Esophagus squamous epithelium (tissue), 5 donors: Measurements from ENCODE around the gene ALPL. TPM values are rescaled to one million over a fixed set of nuclear protein-coding genes. Genes with fewer than 3 reads are reported as not detected.

Source experiments
- DNase-seq: peaks from one replicate; lab custom pipeline; 2025; lab: John Stamatoyannopoulos, UW
- H3K27ac ChIP-seq, 4 donors: fragments of 200-600 bp; sonication (generic); one replicate each; pipeline ENCODE4 v1.5.1; 2016 to 2019; ENCODE audit warnings: mild to moderate bottlenecking in 1 of 4
- H3K27me3 ChIP-seq, 4 donors: fragments of 200-600 bp; sonication (generic); 1 replicate in 3 of 4; 2 replicates in 1 of 4; pipeline versions ENCODE4 v1.5.1 to v1.6.0; 2017 to 2021; ENCODE audit warnings: antibody characterized with exemption in 1 of 4
- H3K36me3 ChIP-seq, 3 donors: fragments of 200-600 bp; sonication (generic); one replicate each; pipeline ENCODE4 v1.5.1; 2016 to 2019
- H3K4me1 ChIP-seq, 3 donors: fragments of 200-600 bp; sonication (generic); one replicate each; pipeline ENCODE4 v1.5.1; 2017 to 2019
- H3K4me3 ChIP-seq, 4 donors: fragments of 200-600 bp; sonication (generic); 1 replicate in 3 of 4; 2 replicates in 1 of 4; pipeline ENCODE4 v1.5.1; 2016 to 2019; ENCODE audit warnings: mild to moderate bottlenecking in 2 of 4, moderate library complexity in 1 of 4
- H3K9me3 ChIP-seq, 3 donors: fragments of 200-600 bp; sonication (generic); one replicate each; pipeline ENCODE4 v1.5.1; 2016 to 2019
- CTCF ChIP-seq, 6 experiments: fragments of 450-650 bp in 4 of 6; fragments of 200-600 bp in 2 of 6; sonication (generic) in 2 of 6; IDR thresholded peaks; one replicate each; pipeline ENCODE4 v1.5.1; 2016 to 2019; ENCODE audit warnings: antibody characterized with exemption in 6 of 6, mild to moderate bottlenecking in 4 of 6, moderate library complexity in 4 of 6
- POLR2A ChIP-seq, 4 donors: fragments of 450-650 bp; IDR thresholded peaks; one replicate each; pipeline ENCODE4 v1.6.1; 2017; ENCODE audit warnings: antibody characterized with exemption in 4 of 4, mild to moderate bottlenecking in 4 of 4, moderate library complexity in 3 of 4
- WGBS, 2 donors: methylation state at CpG; one replicate each; pipeline ENCODE4 v1.1.5; 2018; 5-methylcytosine and 5-hydroxymethylcytosine counted together
- intact Hi-C: fragments of 100-400 bp; cut with DNase I; formaldehyde crosslinking; loops from one replicate; pipeline ENCODE4 v1.15.0; 2022
- total RNA-seq, 4 donors: library from RNA; depleted of rRNA; stranded (reverse); fragments of >200 nt; gene quantifications; one replicate each; pipeline ENCODE4 v1.1.0, GENCODE V29; 2016
- donor health status: DM: yes; HTN: yes; CAD: no.

ALPL gene
- total RNA-seq, 4 donors from 2014 or later = 3.2 to 6.4 (median 4.7) TPM

GRCh38 chr1:21550097-21550496 lies 40.9 kb downstream of the ALPL start:
- H3K27me3 ChIP-seq = peaks cover 0 to 43% (median 0%) of the 10 kb centered on the region in 4 donors
- no peaks in the 10 kb centered on the region for H3K36me3 ChIP-seq
- WGBS, 2 donors = 58 to 71% methylated on average over 5 of the region's 5 CpGs
- no peak for DNase-seq
- no peaks in the 10 kb centered on the region for H3K9me3 ChIP-seq
- no peak overlapping the region for H3K27ac ChIP-seq
- TF ChIP-seq CTCF (IDR thresholded peaks at IDR 0.05) (no peak), POLR2A (IDR thresholded peaks at IDR 0.05) (no peak)
- intact Hi-C loops = no loop called here
- H3K4me1 ChIP-seq = no peaks in the 10 kb centered on the region
- no peak overlapping the region for H3K4me3 ChIP-seq

- H3K27me3 ChIP-seq = peaks cover 0 to 52% (median 0%) of the 10 kb centered on the region in 4 donors
- no peak overlapping the region for H3K4me3 ChIP-seq
- no peak for TF ChIP-seq CTCF (IDR thresholded peaks at IDR 0.05)
- no peak for TF ChIP-seq POLR2A (IDR thresholded peaks at IDR 0.05)
- intact Hi-C loops = no loop called here
- DNase-seq = no peak
- no peaks in the 10 kb centered on the region for H3K36me3 ChIP-seq
- H3K4me1 ChIP-seq = no peaks in the 10 kb centered on the region
- no peak overlapping the region for H3K27ac ChIP-seq
- WGBS, 2 donors = 79 to 83% methylated on average over 11 to 12 of the region's 12 CpGs
- H3K9me3 ChIP-seq = no peaks in the 10 kb centered on the region
These were observed 41.7 kb downstream of the ALPL start for GRCh38 chr1:21550866-21551475.

- no peak for DNase-seq
- Histone ChIP-seq H3K27ac (no peak overlapping the region), H3K27me3 (peaks cover 0 to 67% (median 0%) of the 10 kb centered on the region in 4 donors), H3K36me3 (no peaks in the 10 kb centered on the region), H3K4me1 (no peaks in the 10 kb centered on the region), H3K9me3 (no peaks in the 10 kb centered on the region), H3K4me3 (no peak overlapping the region)
- TF ChIP-seq POLR2A (IDR thresholded peaks at IDR 0.05) (no peak), CTCF (IDR thresholded peaks at IDR 0.05) (no peak)
- 38 to 58% methylated on average over 1 of the region's 1 CpG for WGBS, 2 donors
- intact Hi-C loops = no loop called here
These were observed 43.5 kb downstream of the ALPL start for GRCh38 chr1:21552715-21553114.

GRCh38 chr1:21553116-21553926 lies 44.1 kb downstream of the ALPL start:
- Histone ChIP-seq H3K4me3 (no peak overlapping the region), H3K36me3 (no peaks in the 10 kb centered on the region), H3K9me3 (no peaks in the 10 kb centered on the region), H3K4me1 (no peaks in the 10 kb centered on the region), H3K27ac (no peak overlapping the region), H3K27me3 (peaks cover 0 to 67% (median 0%) of the 10 kb centered on the region in 4 donors)
- WGBS, 2 donors = 48 to 50% methylated on average over 5 to 8 of the region's 8 CpGs
- intact Hi-C loops = no loop called here
- no peak for TF ChIP-seq POLR2A (IDR thresholded peaks at IDR 0.05)
- TF ChIP-seq CTCF (IDR thresholded peaks at IDR 0.05) = no peak
- no peak for DNase-seq
